GM12878 (cell line): ENCODE data around the gene AFAP1. TPM values are rescaled to one million over a fixed set of nuclear protein-coding genes. Genes with fewer than 3 reads are reported as not detected.

Source experiments
- ATF7 ChIP-seq: fragments of 450-650 bp; IDR thresholded peaks from 2 replicates; pipeline ENCODE4 v1.6.1; 2016; ENCODE audit warnings: low read depth, mild to moderate bottlenecking
- BCL11A ChIP-seq: IDR thresholded peaks from 2 replicates; pipeline ENCODE4 v1.6.1; 2011; ENCODE audit warnings: low read depth, low read length
- CBFB ChIP-seq: IDR thresholded peaks from 2 replicates; pipeline ENCODE4 v1.6.1; 2016; ENCODE audit warnings: antibody characterized with exemption, low read depth
- CHD2 ChIP-seq: IDR thresholded peaks from 2 replicates; pipeline ENCODE4 v1.6.1; 2011; ENCODE audit warnings: low read depth, low read length, improper control_type of control experiment, borderline replicate concordance
- CREB1 ChIP-seq: IDR thresholded peaks from 2 replicates; pipeline ENCODE4 v1.6.1; 2012; ENCODE audit warnings: low read depth, mild to moderate bottlenecking, inconsistent platforms
- EP300 ChIP-seq, 2 experiments: fragments of 150-350 bp in 1 of 2; IDR thresholded peaks; 2 replicates each; pipeline ENCODE4 v1.6.1; 2011 to 2012; ENCODE audit warnings: low read depth in 2 of 2, low read length in 2 of 2, borderline replicate concordance in 1 of 2, improper control_type of control experiment in 1 of 2, inconsistent platforms in 1 of 2; ENCODE audit not compliant: control insufficient read depth in 1 of 2
- JUNB ChIP-seq: IDR thresholded peaks from 2 replicates; pipeline ENCODE4 v1.6.1; 2016; ENCODE audit warnings: antibody characterized with exemption, mild to moderate bottlenecking
- LARP7 ChIP-seq: fragments of 450-650 bp; IDR thresholded peaks from 2 replicates; pipeline ENCODE4 v1.6.1; 2017; ENCODE audit warnings: mild to moderate bottlenecking
- MTA2 ChIP-seq: fragments of 450-650 bp; IDR thresholded peaks from 2 replicates; pipeline ENCODE4 v1.6.1; 2016; ENCODE audit warnings: low read depth, mild to moderate bottlenecking, moderate library complexity
- NBN ChIP-seq: fragments of 450-650 bp; IDR thresholded peaks from 2 replicates; pipeline ENCODE4 v1.6.1; 2016
- NR2F1 ChIP-seq: fragments of 450-650 bp; conservative IDR thresholded peaks from 2 replicates; pipeline ENCODE4 v1.6.1; 2017; ENCODE audit warnings: mild to moderate bottlenecking
- PAX5 ChIP-seq: IDR thresholded peaks from 2 replicates; pipeline ENCODE4 v1.6.1; 2011; ENCODE audit warnings: low read depth, low read length, borderline replicate concordance
- POLR2A ChIP-seq: IDR thresholded peaks from 2 replicates; pipeline ENCODE4 v1.6.1; 2011; ENCODE audit warnings: low read depth, mild to moderate bottlenecking, low read length
- POU2F2 ChIP-seq: IDR thresholded peaks from 3 replicates; pipeline ENCODE4 v1.6.1; 2011; ENCODE audit warnings: low read depth, mild to moderate bottlenecking, low read length, borderline replicate concordance
- RAD51 ChIP-seq: fragments of 450-650 bp; IDR thresholded peaks from 2 replicates; pipeline ENCODE4 v1.6.1; 2016; ENCODE audit warnings: moderate library complexity, mild to moderate bottlenecking, inconsistent platforms
- TCF12 ChIP-seq: IDR thresholded peaks from 2 replicates; pipeline ENCODE4 v1.6.1; 2011; ENCODE audit warnings: low read depth, mild to moderate bottlenecking, low read length
- ZSCAN29 ChIP-seq: fragments of 450-650 bp; IDR thresholded peaks from 2 replicates; pipeline ENCODE4 v1.6.1; 2017; ENCODE audit warnings: mild to moderate bottlenecking, moderate library complexity
- ZZZ3 ChIP-seq: IDR thresholded peaks from 2 replicates; pipeline ENCODE4 v1.6.1; 2011; ENCODE audit warnings: low read depth; ENCODE audit not compliant: control insufficient read depth, insufficient read length
- polyA plus RNA-seq, 11 experiments: library from polyadenylated mRNA; depleted of rRNA in 4 of 11; unstranded in 6 of 11; stranded (reverse) in 5 of 11; fragments of >200 nt; fragmentation: Nextera tagmentation in 4 of 11; fragmentation: Illumina TruSeq in 1 of 11; extraction: Ambion mirVana in 4 of 11; extraction: Trizol in 1 of 11; gene quantifications; 1 replicate in 1 of 11; 2 replicates in 10 of 11; pipeline versions ENCODE4 v1.2.1 to v1.2.3, GENCODE V29; 2011 to 2016; ENCODE audit warnings: inconsistent platforms in 2 of 11, missing spikeins in 2 of 11, low read depth in 1 of 11
- total RNA-seq, 4 experiments: library from RNA; depleted of rRNA in 3 of 4; stranded (reverse); fragments of >200 nt in 3 of 4; fragmentation: Illumina TruSeq in 1 of 4; extraction: Trizol in 1 of 4; gene quantifications; 2 replicates each; pipeline versions ENCODE4 v1.2.1 to v1.2.3, GENCODE V29; 2013 to 2021
- TF ChIP-seq, protein P1 (sequence below): fragments of 450-650 bp; IDR thresholded peaks from 2 replicates; pipeline ENCODE4 v1.6.1; 2016; ENCODE audit warnings: mild to moderate bottlenecking
- TF ChIP-seq, protein P2 (sequence below): IDR thresholded peaks from 2 replicates; pipeline ENCODE4 v1.6.1; 2011; ENCODE audit warnings: borderline replicate concordance, low read depth, mild to moderate bottlenecking, moderate library complexity, mixed read lengths, low read length; ENCODE audit not compliant: insufficient read depth; ENCODE audit errors: extremely low read length
- TF ChIP-seq, protein P3 (sequence below): IDR thresholded peaks from 2 replicates; pipeline ENCODE4 v1.6.1; 2012; ENCODE audit warnings: low read length, inconsistent platforms
- TF ChIP-seq, protein P4 (sequence below): IDR thresholded peaks from 2 replicates; pipeline ENCODE4 v1.6.1; 2011; ENCODE audit warnings: mild to moderate bottlenecking, low read depth, low read length, moderate library complexity; ENCODE audit not compliant: insufficient replicate concordance

AFAP1 gene
- total and polyA plus RNA-seq, 10 of the 15 experiments (the other 5 are each of a cell fraction or from before 2014, with no cell fraction given): 0.02 to 0.23 (median 0.09) TPM; not detected in 1

DNA sequence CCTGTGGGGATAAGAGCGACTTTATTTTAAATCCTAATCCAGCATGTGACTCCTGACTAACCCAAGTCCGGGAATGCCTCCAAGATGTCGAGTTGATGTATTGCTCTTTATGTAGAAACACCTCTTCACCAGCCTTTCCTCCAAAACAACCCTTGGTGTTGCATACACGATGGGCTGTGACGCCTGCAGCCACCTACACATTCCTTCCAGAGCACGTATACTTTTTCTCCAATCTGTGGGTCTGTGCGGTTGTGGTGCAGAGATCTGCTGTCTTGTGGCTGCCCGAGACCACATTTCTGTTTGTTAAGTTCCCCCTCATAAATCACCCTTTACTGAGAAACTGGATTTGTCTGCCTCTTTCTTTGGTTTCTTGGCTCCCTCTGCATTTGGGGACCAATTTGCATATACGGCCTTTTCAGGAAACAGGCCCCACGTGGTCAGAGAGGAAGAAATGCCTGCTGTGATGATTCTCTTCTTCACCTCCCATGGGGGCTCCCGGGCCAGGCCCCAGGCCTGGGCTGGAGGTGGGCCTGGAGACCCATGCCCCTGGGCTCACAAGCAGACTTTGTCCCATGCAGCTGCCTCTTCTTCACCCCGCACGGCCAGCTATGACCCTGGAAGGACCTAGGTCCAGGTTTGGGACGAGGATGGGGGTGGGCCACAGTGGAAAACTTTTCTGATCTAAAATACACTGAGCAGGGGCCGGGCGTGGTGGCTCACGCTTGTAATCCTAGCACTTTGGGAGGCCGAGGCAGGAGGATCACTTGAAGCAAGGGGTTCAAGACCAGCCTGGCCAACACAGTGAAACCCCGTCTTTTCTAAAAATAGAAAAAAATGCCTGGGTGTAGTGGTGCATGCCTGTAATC, 21.4 kb upstream of the AFAP1 start (continued):
- TF ChIP-seq, protein P1, sequence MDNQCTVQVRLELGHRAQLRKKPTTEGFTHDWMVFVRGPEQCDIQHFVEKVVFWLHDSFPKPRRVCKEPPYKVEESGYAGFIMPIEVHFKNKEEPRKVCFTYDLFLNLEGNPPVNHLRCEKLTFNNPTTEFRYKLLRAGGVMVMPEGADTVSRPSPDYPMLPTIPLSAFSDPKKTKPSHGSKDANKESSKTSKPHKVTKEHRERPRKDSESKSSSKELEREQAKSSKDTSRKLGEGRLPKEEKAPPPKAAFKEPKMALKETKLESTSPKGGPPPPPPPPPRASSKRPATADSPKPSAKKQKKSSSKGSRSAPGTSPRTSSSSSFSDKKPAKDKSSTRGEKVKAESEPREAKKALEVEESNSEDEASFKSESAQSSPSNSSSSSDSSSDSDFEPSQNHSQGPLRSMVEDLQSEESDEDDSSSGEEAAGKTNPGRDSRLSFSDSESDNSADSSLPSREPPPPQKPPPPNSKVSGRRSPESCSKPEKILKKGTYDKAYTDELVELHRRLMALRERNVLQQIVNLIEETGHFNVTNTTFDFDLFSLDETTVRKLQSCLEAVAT: peak; percentile 90
- TF ChIP-seq EP300 (IDR thresholded peaks at IDR 0.05; ENCODE audit: borderline replicate concordance in 1 of 2, control insufficient read depth in 1 of 2, low read depth in 2 of 2, low read length in 2 of 2): peak; percentile 32 to 69; a peak in 2 of 4 replicates
- no peak for TF ChIP-seq ZSCAN29
- TF ChIP-seq, protein P2, sequence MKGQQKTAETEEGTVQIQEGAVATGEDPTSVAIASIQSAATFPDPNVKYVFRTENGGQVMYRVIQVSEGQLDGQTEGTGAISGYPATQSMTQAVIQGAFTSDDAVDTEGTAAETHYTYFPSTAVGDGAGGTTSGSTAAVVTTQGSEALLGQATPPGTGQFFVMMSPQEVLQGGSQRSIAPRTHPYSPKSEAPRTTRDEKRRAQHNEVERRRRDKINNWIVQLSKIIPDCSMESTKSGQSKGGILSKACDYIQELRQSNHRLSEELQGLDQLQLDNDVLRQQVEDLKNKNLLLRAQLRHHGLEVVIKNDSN: peak; percentile 44
- TF ChIP-seq POLR2A: no peak
- TF ChIP-seq TCF12: no peak
- peak; percentile 92; the same call in 2 of the 3 replicates for TF ChIP-seq POU2F2
- TF ChIP-seq, protein P3, sequence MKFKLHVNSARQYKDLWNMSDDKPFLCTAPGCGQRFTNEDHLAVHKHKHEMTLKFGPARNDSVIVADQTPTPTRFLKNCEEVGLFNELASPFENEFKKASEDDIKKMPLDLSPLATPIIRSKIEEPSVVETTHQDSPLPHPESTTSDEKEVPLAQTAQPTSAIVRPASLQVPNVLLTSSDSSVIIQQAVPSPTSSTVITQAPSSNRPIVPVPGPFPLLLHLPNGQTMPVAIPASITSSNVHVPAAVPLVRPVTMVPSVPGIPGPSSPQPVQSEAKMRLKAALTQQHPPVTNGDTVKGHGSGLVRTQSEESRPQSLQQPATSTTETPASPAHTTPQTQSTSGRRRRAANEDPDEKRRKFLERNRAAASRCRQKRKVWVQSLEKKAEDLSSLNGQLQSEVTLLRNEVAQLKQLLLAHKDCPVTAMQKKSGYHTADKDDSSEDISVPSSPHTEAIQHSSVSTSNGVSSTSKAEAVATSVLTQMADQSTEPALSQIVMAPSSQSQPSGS: 0 out of 2 replicates have a peak, but pooled peaks have one; percentile 27
- TF ChIP-seq CBFB: 0 out of 2 replicates have a peak, but pooled peaks have one; percentile 26
- peak; percentile 66 for TF ChIP-seq NBN
- TF ChIP-seq NR2F1: 0 out of 2 replicates have a peak, but pooled peaks have one; percentile 17
- TF ChIP-seq ATF7: peak; percentile 45; the same call in 1 of the 2 replicates
- TF ChIP-seq CREB1: peak; percentile 35; the same call in 1 of the 2 replicates
- TF ChIP-seq PAX5: peak; percentile 69; the same call in 1 of the 2 replicates
- TF ChIP-seq, protein P4, sequence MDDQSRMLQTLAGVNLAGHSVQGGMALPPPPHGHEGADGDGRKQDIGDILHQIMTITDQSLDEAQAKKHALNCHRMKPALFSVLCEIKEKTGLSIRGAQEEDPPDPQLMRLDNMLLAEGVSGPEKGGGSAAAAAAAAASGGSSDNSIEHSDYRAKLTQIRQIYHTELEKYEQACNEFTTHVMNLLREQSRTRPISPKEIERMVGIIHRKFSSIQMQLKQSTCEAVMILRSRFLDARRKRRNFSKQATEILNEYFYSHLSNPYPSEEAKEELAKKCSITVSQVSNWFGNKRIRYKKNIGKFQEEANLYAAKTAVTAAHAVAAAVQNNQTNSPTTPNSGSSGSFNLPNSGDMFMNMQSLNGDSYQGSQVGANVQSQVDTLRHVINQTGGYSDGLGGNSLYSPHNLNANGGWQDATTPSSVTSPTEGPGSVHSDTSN: peak; percentile 37
- peak; percentile 62 for TF ChIP-seq MTA2
- no peak for TF ChIP-seq ZZZ3
- no peak for TF ChIP-seq JUNB
- TF ChIP-seq RAD51: peak; percentile 65
- peak; percentile 38; the same call in 1 of the 2 replicates for TF ChIP-seq BCL11A
- 0 out of 2 replicates have a peak, but pooled peaks have one; percentile 35 for TF ChIP-seq CHD2
- no peak for TF ChIP-seq LARP7
